NT2/D1 (cell line): ENCODE measurements around the gene MKS1.

Source experiments
- DNase-seq: peaks from one replicate; pipeline ENCODE4 v3.0.0-alpha.2; 2011; ENCODE audit warnings: low read depth, low spot score
- H3K27me3 ChIP-seq: 2 replicates; pipeline ENCODE4 v1.6.0; 2011; ENCODE audit warnings: mild to moderate bottlenecking; ENCODE audit not compliant: insufficient read length, insufficient read depth
- H3K36me3 ChIP-seq: 2 replicates; pipeline ENCODE4 v1.6.1; 2011; ENCODE audit warnings: mild to moderate bottlenecking, low read length, mixed read lengths; ENCODE audit not compliant: insufficient read depth, insufficient read length
- H3K4me1 ChIP-seq: 2 replicates; pipeline ENCODE4 v1.5.1; 2011; ENCODE audit not compliant: insufficient read depth, insufficient read length
- H3K4me3 ChIP-seq: 2 replicates; pipeline ENCODE4 v1.5.1; 2011; ENCODE audit warnings: low read depth; ENCODE audit not compliant: insufficient read length
- H3K9ac ChIP-seq: 2 replicates; pipeline ENCODE4 v1.6.0; 2011; ENCODE audit warnings: low read depth; ENCODE audit not compliant: insufficient read length
- H3K9me3 ChIP-seq: 2 replicates; pipeline ENCODE4 v1.5.1; 2011; ENCODE audit warnings: mild to moderate bottlenecking, low read length; ENCODE audit not compliant: insufficient read depth
- SUZ12 ChIP-seq: IDR thresholded peaks from 2 replicates; pipeline ENCODE4 v1.6.1; 2011; ENCODE audit not compliant: insufficient read length, insufficient read depth; ENCODE audit errors: extremely low read depth
- YY1 ChIP-seq: IDR thresholded peaks from 2 replicates; pipeline ENCODE4 v1.6.1; 2011; ENCODE audit not compliant: insufficient read length, insufficient read depth
- ZNF274 ChIP-seq: IDR thresholded peaks from 2 replicates; pipeline ENCODE4 v1.6.1; 2011; ENCODE audit warnings: mild to moderate bottlenecking, low read depth, low read length

MKS1 gene

DNA sequence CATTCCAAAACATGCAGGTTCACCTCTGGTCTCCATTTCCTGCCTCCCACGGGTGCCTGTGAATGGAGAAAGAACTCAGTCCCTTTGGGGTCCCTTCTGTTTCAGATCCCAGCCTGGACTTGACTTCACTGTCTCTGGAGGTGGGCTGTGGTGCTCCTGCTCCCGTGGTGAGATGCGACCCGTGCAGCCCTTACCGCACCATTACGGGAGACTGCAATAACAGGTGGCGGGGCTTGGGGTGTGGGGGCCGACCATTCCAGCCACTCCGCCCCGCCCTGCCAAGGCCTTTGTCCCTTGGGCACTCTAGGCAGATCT is 29.9 kb upstream of the MKS1 start:
- Histone ChIP-seq H3K4me3 (no peak overlapping the region), H3K9me3 (peaks cover 11% of the 10 kb centered on the region; the same call in 1 of the 2 replicates), H3K9ac (peak overlapping the region; percentile 79), H3K27me3 (peaks cover 56% of the 10 kb centered on the region), H3K36me3 (no peaks in the 10 kb centered on the region), H3K4me1 (peaks cover 12% of the 10 kb centered on the region)
- TF ChIP-seq YY1 (no peak), SUZ12 (no peak), ZNF274 (no peak)
- DNase-seq, result no peak

DNA sequence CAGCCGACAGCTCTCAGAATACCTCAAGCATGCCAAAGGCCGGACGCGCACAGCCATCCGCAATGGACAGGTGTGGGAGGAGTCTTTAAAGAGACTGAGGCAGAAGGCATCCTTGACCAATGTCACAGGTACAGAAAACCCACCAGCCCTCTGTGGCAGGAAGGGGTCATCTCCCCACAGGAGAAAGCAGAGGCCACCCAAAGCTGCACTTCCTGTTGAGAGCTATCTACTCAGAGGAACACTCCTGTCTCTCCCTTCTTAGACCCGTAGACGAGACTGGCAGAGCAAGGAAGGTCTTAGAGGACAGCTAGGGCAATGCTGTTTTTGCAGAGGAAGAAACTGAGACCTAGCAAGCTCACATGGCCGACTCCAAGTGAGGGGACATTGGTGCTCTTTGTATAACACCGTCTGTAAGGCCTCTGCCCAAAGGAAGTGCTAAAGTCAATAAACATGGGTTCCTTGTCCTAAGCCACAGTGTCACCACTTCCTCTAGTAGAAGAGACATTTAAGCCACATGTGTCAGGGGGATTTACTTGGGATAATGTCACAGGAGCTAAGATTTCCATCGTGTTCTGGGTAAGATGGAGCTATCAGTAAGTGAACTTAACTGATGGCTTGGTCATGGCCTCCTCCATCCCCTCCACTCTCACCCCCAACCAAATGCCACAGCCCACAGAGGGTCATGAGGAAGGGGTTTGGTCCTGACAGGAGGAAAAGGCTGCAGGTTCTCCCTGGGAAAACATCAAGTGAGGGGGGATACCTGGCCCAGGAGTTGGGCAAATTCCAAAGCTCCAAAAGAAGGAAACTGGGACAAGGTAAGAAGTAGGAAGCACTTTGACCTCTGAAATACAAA is 28.7 kb upstream of the MKS1 start:
- Histone ChIP-seq H3K36me3 (no peaks in the 10 kb centered on the region), H3K4me3 (no peak overlapping the region), H3K9me3 (peaks cover 11% of the 10 kb centered on the region; the same call in 1 of the 2 replicates), H3K4me1 (peaks cover 12% of the 10 kb centered on the region), H3K27me3 (peaks cover 56% of the 10 kb centered on the region), H3K9ac (no peak overlapping the region)
- DNase-seq, result no peak
- TF ChIP-seq SUZ12 (no peak), ZNF274 (no peak), YY1 (no peak)

DNA sequence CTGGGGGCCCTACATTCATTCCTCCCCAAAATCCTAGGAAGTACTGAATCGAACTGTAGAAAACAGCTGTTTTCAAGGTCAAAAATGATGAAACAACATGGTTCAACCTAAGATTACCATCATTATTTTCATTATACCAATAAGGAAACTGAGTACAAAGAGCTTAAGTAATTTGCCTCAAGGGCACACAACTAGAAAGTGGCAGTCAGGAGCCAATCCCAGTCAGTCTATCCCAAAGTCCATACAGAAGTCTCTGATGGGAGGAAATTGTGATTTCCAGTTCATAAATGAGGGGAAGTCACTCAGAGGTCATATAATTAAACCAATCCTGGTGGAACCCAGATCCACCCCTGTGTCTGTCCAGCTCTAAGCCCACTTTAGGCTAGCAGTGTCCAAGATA is 27.7 kb upstream of the MKS1 start:
- no peaks in the 10 kb centered on the region for H3K36me3 ChIP-seq
- no peak overlapping the region for H3K9ac ChIP-seq
- H3K4me1 ChIP-seq, result peaks cover 12% of the 10 kb centered on the region
- peaks cover 50% of the 10 kb centered on the region for H3K27me3 ChIP-seq
- H3K9me3 ChIP-seq, result peaks cover 11% of the 10 kb centered on the region; the same call in 1 of the 2 replicates
- no peak for TF ChIP-seq ZNF274
- no peak for TF ChIP-seq SUZ12
- no peak for TF ChIP-seq YY1
- H3K4me3 ChIP-seq, result no peak overlapping the region
- no peak for DNase-seq

DNA sequence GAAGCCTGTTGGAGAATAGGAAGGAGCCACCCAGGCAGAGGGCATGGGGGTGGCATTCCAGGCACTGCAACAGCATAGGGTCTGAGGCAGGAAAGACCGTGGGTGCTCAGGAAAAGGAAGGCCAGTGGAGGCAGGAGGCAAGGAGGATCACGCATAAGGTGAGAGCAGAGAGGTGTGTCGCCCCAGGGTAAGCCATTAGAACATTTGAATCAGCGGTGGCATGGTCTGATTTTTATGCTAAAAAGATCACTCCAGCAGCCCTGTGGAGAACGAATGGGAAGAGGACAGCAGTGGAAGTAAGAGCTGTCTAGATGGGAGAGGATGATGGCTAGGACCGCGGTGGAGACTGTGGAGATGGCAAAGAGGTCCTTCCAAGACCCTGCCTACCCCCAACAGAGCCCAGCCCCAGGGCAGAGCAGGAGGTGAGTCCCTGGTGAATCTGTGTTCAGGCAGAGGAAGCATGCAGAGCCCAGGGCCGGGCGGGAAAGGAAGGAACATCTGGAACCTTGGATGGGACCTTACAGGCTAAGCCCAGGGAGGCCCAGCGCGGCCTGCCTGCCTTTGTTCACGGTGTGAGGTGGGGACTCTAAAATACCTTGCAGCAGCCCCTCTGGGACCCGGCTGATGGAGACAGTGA is 27.2 kb upstream of the MKS1 start:
- Histone ChIP-seq H3K36me3 (no peaks in the 10 kb centered on the region), H3K27me3 (peaks cover 44% of the 10 kb centered on the region), H3K4me3 (no peak overlapping the region), H3K4me1 (peaks cover 12% of the 10 kb centered on the region), H3K9ac (no peak overlapping the region), H3K9me3 (peaks cover 11% of the 10 kb centered on the region; the same call in 1 of the 2 replicates)
- no peak for TF ChIP-seq ZNF274
- TF ChIP-seq SUZ12, result no peak
- TF ChIP-seq YY1, result no peak
- no peak for DNase-seq

- H3K4me1 ChIP-seq, result peaks cover 12% of the 10 kb centered on the region
- no peak overlapping the region for H3K9ac ChIP-seq
- peaks cover 9% of the 10 kb centered on the region; the same call in 1 of the 2 replicates for H3K9me3 ChIP-seq
- no peak for TF ChIP-seq SUZ12
- no peak for TF ChIP-seq ZNF274
- no peak for TF ChIP-seq YY1
- H3K4me3 ChIP-seq, result no peak overlapping the region
- no peak for DNase-seq
- no peaks in the 10 kb centered on the region for H3K36me3 ChIP-seq
- H3K27me3 ChIP-seq, result peaks cover 39% of the 10 kb centered on the region
Measured at GRCh38 chr17:58245428-58246103, 26.5 kb upstream of the MKS1 start.

- TF ChIP-seq SUZ12 (no peak), ZNF274 (no peak), YY1 (no peak)
- Histone ChIP-seq H3K4me1 (peaks cover 12% of the 10 kb centered on the region), H3K27me3 (peaks cover 33% of the 10 kb centered on the region), H3K4me3 (no peak overlapping the region), H3K9ac (no peak overlapping the region), H3K9me3 (peaks cover 3% of the 10 kb centered on the region; the same call in 1 of the 2 replicates), H3K36me3 (no peaks in the 10 kb centered on the region)
- DNase-seq, result no peak
Measured at GRCh38 chr17:58244963-58245362, 25.9 kb upstream of the MKS1 start.

DNA sequence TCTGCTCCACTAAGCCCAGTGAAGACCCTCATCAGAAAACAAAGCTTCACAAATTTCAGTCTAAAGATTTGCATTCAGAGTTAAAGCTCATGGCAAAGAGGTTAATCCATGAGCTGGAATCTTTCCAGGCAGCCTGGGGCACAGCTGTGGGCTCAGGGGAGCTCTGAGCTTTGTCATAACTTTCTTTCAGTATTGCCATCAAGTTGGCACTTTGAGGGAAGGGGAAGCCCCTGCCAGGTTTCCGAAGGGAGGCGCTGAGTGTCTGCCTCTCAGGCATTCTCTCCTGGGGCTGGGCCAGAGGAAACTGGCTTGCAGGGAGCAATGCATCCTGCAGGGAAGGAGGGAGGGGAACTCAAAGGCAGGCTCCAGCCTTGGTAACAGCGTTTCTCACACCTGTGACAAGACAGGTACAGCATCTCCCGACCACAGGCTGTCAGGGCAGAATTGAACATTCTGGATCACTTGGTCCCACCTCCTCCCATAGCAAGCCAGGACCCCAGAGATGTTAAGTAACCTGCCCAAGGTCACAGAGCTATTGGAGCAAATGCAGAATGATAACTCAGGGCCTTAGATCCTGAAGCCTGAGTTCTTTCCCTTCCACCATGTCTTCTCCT is 23.2 kb upstream of the MKS1 start:
- no peak for DNase-seq
- Histone ChIP-seq H3K4me3 (no peak overlapping the region), H3K4me1 (peaks cover 8% of the 10 kb centered on the region), H3K9me3 (no peaks in the 10 kb centered on the region), H3K27me3 (peaks cover 14% of the 10 kb centered on the region), H3K36me3 (no peaks in the 10 kb centered on the region), H3K9ac (no peak overlapping the region)
- TF ChIP-seq YY1, result no peak
- TF ChIP-seq ZNF274, result no peak
- TF ChIP-seq SUZ12, result no peak
